H9 (cell line): Measurements from ENCODE around the gene TM9SF3. TPM values are rescaled to one million over a fixed set of nuclear protein-coding genes. Genes with fewer than 3 reads are reported as not detected.

Source experiments
- DNase-seq: peaks from one replicate; pipeline ENCODE4 v3.0.0-alpha.2; 2017
- H2AFZ ChIP-seq: one replicate; pipeline ENCODE4 v1.6.1; 2013; ENCODE audit warnings: mild to moderate bottlenecking, low read length, control low read depth, moderate library complexity
- H2AK5ac ChIP-seq: 2 replicates; pipeline ENCODE4 v1.6.1; 2013; ENCODE audit warnings: low read length, control low read depth, mixed read lengths; ENCODE audit not compliant: insufficient read length
- H2BK120ac ChIP-seq: one replicate; pipeline ENCODE4 v1.6.1; 2013; ENCODE audit warnings: low read depth, mild to moderate bottlenecking, low read length, control low read depth, inconsistent platforms; ENCODE audit not compliant: poor library complexity, severe bottlenecking
- H2BK12ac ChIP-seq: 2 replicates; pipeline ENCODE4 v1.6.1; 2013; ENCODE audit warnings: low read length, control low read depth, mixed read lengths, low read depth; ENCODE audit not compliant: insufficient read length
- H2BK15ac ChIP-seq: 2 replicates; pipeline ENCODE4 v1.6.1; 2013; ENCODE audit warnings: low read depth, low read length, control low read depth
- H2BK20ac ChIP-seq: one replicate; pipeline ENCODE4 v1.6.1; 2013; ENCODE audit warnings: low read depth, mild to moderate bottlenecking, low read length, control low read depth, inconsistent platforms; ENCODE audit not compliant: poor library complexity, severe bottlenecking
- H2BK5ac ChIP-seq: 2 replicates; pipeline ENCODE4 v1.6.1; 2013; ENCODE audit warnings: low read length, control low read depth, mixed read lengths; ENCODE audit not compliant: insufficient read length
- H3K14ac ChIP-seq: 2 replicates; pipeline ENCODE4 v1.6.1; 2013; ENCODE audit warnings: low read length, control low read depth; ENCODE audit not compliant: insufficient read depth
- H3K18ac ChIP-seq: 2 replicates; pipeline ENCODE4 v1.6.1; 2013; ENCODE audit warnings: low read depth, mild to moderate bottlenecking, mixed read lengths, low read length, control low read depth; ENCODE audit not compliant: insufficient read length
- H3K23ac ChIP-seq: 2 replicates; pipeline ENCODE4 v1.6.1; 2013; ENCODE audit warnings: low read length, control low read depth, mixed read lengths, low read depth; ENCODE audit not compliant: insufficient read length
- H3K23me2 ChIP-seq: 2 replicates; pipeline ENCODE4 v1.6.1; 2013; ENCODE audit warnings: low read depth, mild to moderate bottlenecking, mixed read lengths, low read length, control low read depth; ENCODE audit not compliant: insufficient read length, poor library complexity, severe bottlenecking
- H3K27ac ChIP-seq: 2 replicates; pipeline ENCODE4 v1.5.1; 2013; ENCODE audit warnings: low read length, control low read depth, mixed read lengths, low read depth; ENCODE audit not compliant: insufficient read length
- H3K27me3 ChIP-seq: 2 replicates; pipeline ENCODE4 v1.6.1; 2013; ENCODE audit warnings: low read length, control low read depth, inconsistent platforms; ENCODE audit not compliant: insufficient read depth
- H3K4ac ChIP-seq: 2 replicates; pipeline ENCODE4 v1.6.1; 2013; ENCODE audit warnings: low read depth, mild to moderate bottlenecking, control low read depth, inconsistent platforms, low read length, moderate library complexity
- H3K4me1 ChIP-seq: 2 replicates; pipeline ENCODE4 v1.6.1; 2013; ENCODE audit warnings: low read length, control low read depth, inconsistent platforms; ENCODE audit not compliant: insufficient read depth
- H3K4me2 ChIP-seq: 2 replicates; pipeline ENCODE4 v1.6.1; 2013; ENCODE audit warnings: low read length, control low read depth, mixed read lengths; ENCODE audit not compliant: insufficient read length, insufficient read depth
- H3K56ac ChIP-seq: 2 replicates; pipeline ENCODE4 v1.6.1; 2013; ENCODE audit warnings: low read depth, mild to moderate bottlenecking, mixed read lengths, low read length, control low read depth; ENCODE audit not compliant: insufficient read length
- H3K79me1 ChIP-seq: 2 replicates; pipeline ENCODE4 v1.6.1; 2013; ENCODE audit warnings: low read depth, mild to moderate bottlenecking, moderate library complexity, low read length, control low read depth, inconsistent platforms; ENCODE audit not compliant: insufficient read depth, poor library complexity, severe bottlenecking
- H3K79me2 ChIP-seq: 2 replicates; pipeline ENCODE4 v1.6.1; 2013; ENCODE audit warnings: low read length, control low read depth, inconsistent platforms; ENCODE audit not compliant: insufficient read depth
- H3K9ac ChIP-seq: 2 replicates; pipeline ENCODE4 v1.6.1; 2013; ENCODE audit warnings: low read length, control low read depth, mixed read lengths; ENCODE audit not compliant: insufficient read length; ENCODE audit errors: extremely low read depth
- H3K9me3 ChIP-seq: one replicate; pipeline ENCODE4 v1.6.1; 2013; ENCODE audit warnings: low read depth, low read length, inconsistent platforms; ENCODE audit not compliant: control insufficient read depth
- H3T11ph ChIP-seq: one replicate; pipeline ENCODE4 v1.6.1; 2013; ENCODE audit warnings: mild to moderate bottlenecking, low read length, control low read depth, inconsistent platforms
- H4K20me1 ChIP-seq: one replicate; pipeline ENCODE4 v1.6.1; 2013; ENCODE audit not compliant: control insufficient read depth, insufficient read length, insufficient read depth
- H4K5ac ChIP-seq: 2 replicates; pipeline ENCODE4 v1.6.1; 2013; ENCODE audit warnings: low read depth, mild to moderate bottlenecking, mixed read lengths, low read length, control low read depth; ENCODE audit not compliant: insufficient read length
- H4K8ac ChIP-seq: replicated peaks from 2 replicates; pipeline ENCODE4 v1.6.1; 2013; ENCODE audit warnings: low read length, control low read depth, mixed read lengths, low read depth; ENCODE audit not compliant: insufficient read length
- H4K91ac ChIP-seq: 2 replicates; pipeline ENCODE4 v1.6.1; 2013; ENCODE audit warnings: low read depth, mild to moderate bottlenecking, moderate library complexity, mixed read lengths, low read length, control low read depth; ENCODE audit not compliant: insufficient read length
- H3K27ac Mint-ChIP-seq, 3 experiments: 2 replicates in 2 of 3; 3 replicates in 1 of 3; pipeline ENCODE4 v1.8.0; 2020 to 2021; ENCODE audit warnings: mixed read lengths in 3 of 3, mild to moderate bottlenecking in 1 of 3, moderate library complexity in 1 of 3
- H3K27me3 Mint-ChIP-seq: 2 replicates; pipeline ENCODE4 v1.8.0; 2021; ENCODE audit warnings: low read depth, mild to moderate bottlenecking, moderate library complexity, mixed read lengths
- H3K36me3 Mint-ChIP-seq, 3 experiments: 2 replicates in 2 of 3; 3 replicates in 1 of 3; pipeline ENCODE4 v1.8.0; 2020 to 2021; ENCODE audit warnings: low read depth in 3 of 3, mixed read lengths in 3 of 3; ENCODE audit not compliant: insufficient read depth in 1 of 3
- H3K4me1 Mint-ChIP-seq, 2 experiments: 2 replicates each; pipeline ENCODE4 v1.8.0; 2020; ENCODE audit warnings: mixed read lengths in 2 of 2
- H3K4me3 Mint-ChIP-seq, 2 experiments: 2 replicates in 1 of 2; 3 replicates in 1 of 2; pipeline ENCODE4 v1.8.0; 2020 to 2021; ENCODE audit warnings: mild to moderate bottlenecking in 2 of 2, mixed read lengths in 2 of 2, moderate library complexity in 1 of 2
- H3K9me3 Mint-ChIP-seq, 2 experiments: 2 replicates in 1 of 2; 3 replicates in 1 of 2; pipeline ENCODE4 v1.8.0; 2020; ENCODE audit warnings: mild to moderate bottlenecking in 2 of 2, mixed read lengths in 2 of 2, moderate library complexity in 1 of 2
- CTCF ChIP-seq: fragments of 200-600 bp; sonication (generic); conservative IDR thresholded peaks from 3 replicates; pipeline ENCODE4 v1.8.0; 2021; ENCODE audit warnings: antibody characterized with exemption, mild to moderate bottlenecking
- WGBS: extraction: QIAGEN DNeasy Blood & Tissue Kit; methylation state at CpG from one replicate; pipeline ENCODE4 v1.1.7; 2013; ENCODE audit warnings: missing lambda C conversion rate, low lambda C conversion rate, mixed read lengths; ENCODE audit not compliant: insufficient read length; ENCODE audit errors: extremely low coverage; 5-methylcytosine and 5-hydroxymethylcytosine counted together
- total RNA-seq: library from RNA; stranded (reverse); gene quantifications from 2 replicates; pipeline ENCODE4 v1.2.1, GENCODE V29; 2021

The TM9SF3 gene
- total RNA-seq, 1 experiment from 2014 or later: 120 TPM

GRCh38 chr10:96500519-96500918 is 86.3 kb downstream of the TM9SF3 start:
- no peak overlapping the region for H3K27ac Mint-ChIP-seq
- no peak overlapping the region for H4K8ac ChIP-seq
- H3K9me3 Mint-ChIP-seq: no peaks in the 10 kb centered on the region
- no peaks in the 10 kb centered on the region for H3K23me2 ChIP-seq
- no peak overlapping the region for H3K27ac ChIP-seq
- peaks cover 6 to 21% of the 10 kb centered on the region in 2 experiments; a peak in 3 of 4 replicates for H3K4me1 Mint-ChIP-seq
- H3K4me1 ChIP-seq: no peaks in the 10 kb centered on the region
- H2BK12ac ChIP-seq: no peak overlapping the region
- H2BK15ac ChIP-seq: no peak overlapping the region
- H3K18ac ChIP-seq: no peak overlapping the region
- no peak overlapping the region for H3K4ac ChIP-seq
- H3K56ac ChIP-seq: no peak overlapping the region
- no peak overlapping the region for H3K4me3 Mint-ChIP-seq
- no peak overlapping the region for H2AFZ ChIP-seq
- H2BK120ac ChIP-seq: no peak overlapping the region
- no peak overlapping the region for H3K23ac ChIP-seq
- TF ChIP-seq CTCF: no peak
- H3K79me1 ChIP-seq: no peaks in the 10 kb centered on the region
- no peaks in the 10 kb centered on the region for H3K9me3 ChIP-seq
- H2AK5ac ChIP-seq: no peak overlapping the region
- no peak overlapping the region for H2BK5ac ChIP-seq
- no peak overlapping the region for H3T11ph ChIP-seq
- H3K36me3 Mint-ChIP-seq: no peaks in the 10 kb centered on the region
- no CpG with 5 or more reads among the region's 7 CpGs for WGBS
- no peak overlapping the region for H3K4me2 ChIP-seq
- no peaks in the 10 kb centered on the region for H3K27me3 ChIP-seq
- no peak overlapping the region for H4K5ac ChIP-seq
- DNase-seq: peak; percentile 28
- peaks cover 13% of the 10 kb centered on the region for H3K27me3 Mint-ChIP-seq
- H4K20me1 ChIP-seq: no peaks in the 10 kb centered on the region
- H2BK20ac ChIP-seq: no peak overlapping the region
- H3K79me2 ChIP-seq: no peaks in the 10 kb centered on the region
- no peak overlapping the region for H3K14ac ChIP-seq
- no peak overlapping the region for H3K9ac ChIP-seq
- no peak overlapping the region for H4K91ac ChIP-seq
